HG03354 (cell line): ENCODE measurements around the gene SPEM3.
"Not testable (repeated sequence)": the region's sequence is repeated elsewhere in the genome, so short reads cannot be mapped to it uniquely, and the experiment has no call there.

Source experiments
- ATAC-seq: cut with Tn5 transposase; IDR thresholded peaks from one replicate; pipeline ENCODE4 v1.9.1; 2021; ENCODE audit warnings: mild to moderate bottlenecking; ENCODE audit not compliant: unreplicated experiment, poor library complexity, severe bottlenecking

The SPEM3 gene

DNA sequence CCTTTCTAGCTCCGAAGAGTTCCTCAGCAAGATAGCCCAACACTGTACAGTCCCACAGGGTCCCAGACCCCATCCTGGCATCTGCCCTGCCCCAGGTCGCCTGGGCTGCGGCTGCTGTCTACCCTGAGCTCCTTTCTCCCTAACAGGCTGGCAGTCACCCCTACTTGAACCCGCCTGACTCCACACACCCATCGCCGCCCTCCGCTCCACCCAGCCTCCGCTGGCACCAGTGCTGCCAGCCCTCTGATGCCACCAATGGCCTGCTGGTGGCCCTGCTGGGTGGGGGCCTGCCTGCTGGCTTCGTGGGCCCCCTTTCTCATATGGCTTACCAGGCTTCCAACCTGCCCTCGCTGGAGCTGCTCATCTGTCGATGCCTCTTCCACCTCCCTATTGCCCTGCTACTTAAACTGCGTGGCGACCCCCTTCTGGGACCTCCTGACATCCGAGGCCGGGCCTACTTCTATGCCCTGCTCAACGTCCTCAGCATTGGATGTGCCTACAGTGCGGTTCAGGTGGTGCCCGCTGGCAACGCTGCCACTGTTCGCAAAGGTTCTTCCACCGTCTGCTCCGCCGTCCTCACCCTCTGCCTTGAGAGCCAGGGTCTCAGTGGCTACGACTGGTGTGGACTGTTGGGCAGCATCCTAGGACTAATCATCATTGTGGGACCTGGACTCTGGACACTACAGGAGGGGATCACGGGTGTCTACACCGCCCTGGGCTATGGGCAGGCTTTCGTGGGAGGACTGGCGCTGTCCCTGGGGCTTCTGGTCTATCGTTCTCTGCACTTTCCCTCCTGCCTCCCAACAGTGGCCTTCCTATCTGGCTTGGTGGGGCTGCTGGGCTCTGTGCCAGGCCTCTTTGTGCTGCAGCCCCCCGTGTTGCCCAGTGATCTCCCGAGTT lies 53.4 kb downstream of the SPEM3 start:
- ATAC-seq: not testable (repeated sequence)
